Activated CD4-positive, alpha-beta T cell treated with anti-CD3 and anti-CD28 coated beads for 48 hours (primary cell): ENCODE measurements around the gene SPRYD3.
A peak's percentile ranks its signal among the peaks of the same experiment; 100 is the strongest.
"Not testable (repeated sequence)": the region's sequence is repeated elsewhere in the genome, so short reads cannot be mapped to it uniquely, and the experiment has no call there.

Experiments used
- DNase-seq: peaks from one replicate; pipeline ENCODE4 v3.0.0-alpha.2; 2020

The SPRYD3 gene

GRCh38 chr12:53101931-53102781 is 23.0 kb upstream of the SPRYD3 start:
- DNase-seq: no peak

GRCh38 chr12:53101266-53101665 is 22.1 kb upstream of the SPRYD3 start:
- no peak for DNase-seq

GRCh38 chr12:53100466-53101151 is 21.4 kb upstream of the SPRYD3 start:
- DNase-seq: no peak

DNA sequence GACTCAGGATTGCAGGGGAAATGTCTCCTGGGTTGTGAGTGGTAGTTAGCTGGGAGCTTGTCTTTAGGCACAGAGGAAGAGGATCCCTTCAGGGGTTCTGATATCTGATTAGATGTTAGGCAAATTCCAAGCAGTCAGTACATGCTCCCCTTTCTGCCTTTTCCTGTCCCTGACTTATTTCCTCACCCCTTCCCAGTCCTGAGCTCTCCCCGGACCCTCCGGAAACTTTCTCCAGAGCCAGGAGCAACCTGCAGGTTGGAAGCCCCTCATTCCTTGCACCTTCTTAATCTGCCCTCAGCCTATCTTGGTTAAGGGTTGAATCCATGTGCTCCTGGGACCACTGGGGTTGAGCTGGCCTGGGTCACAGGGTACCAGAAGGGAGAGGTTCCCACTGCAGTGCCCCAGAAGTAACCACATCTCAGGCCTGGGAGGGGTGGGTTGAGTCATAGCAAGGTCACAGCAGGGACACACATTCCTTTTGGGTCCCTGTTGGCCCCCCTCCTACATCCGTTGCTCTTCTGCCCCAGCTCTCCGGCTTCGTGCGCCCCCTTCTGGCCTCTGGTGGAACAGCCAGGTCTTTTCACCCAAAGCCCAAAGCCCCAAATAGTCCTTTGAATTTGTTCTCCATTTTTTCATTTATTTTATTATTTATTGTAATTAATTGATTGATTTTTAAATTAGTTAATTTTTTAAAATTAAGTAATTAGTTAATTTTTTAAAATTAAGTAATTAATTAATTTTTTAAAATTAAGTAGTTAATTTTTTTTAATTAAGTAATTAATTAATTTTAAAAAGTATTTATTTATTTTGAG is 20.1 kb upstream of the SPRYD3 start:
- DNase-seq: peak; percentile 95

DNA sequence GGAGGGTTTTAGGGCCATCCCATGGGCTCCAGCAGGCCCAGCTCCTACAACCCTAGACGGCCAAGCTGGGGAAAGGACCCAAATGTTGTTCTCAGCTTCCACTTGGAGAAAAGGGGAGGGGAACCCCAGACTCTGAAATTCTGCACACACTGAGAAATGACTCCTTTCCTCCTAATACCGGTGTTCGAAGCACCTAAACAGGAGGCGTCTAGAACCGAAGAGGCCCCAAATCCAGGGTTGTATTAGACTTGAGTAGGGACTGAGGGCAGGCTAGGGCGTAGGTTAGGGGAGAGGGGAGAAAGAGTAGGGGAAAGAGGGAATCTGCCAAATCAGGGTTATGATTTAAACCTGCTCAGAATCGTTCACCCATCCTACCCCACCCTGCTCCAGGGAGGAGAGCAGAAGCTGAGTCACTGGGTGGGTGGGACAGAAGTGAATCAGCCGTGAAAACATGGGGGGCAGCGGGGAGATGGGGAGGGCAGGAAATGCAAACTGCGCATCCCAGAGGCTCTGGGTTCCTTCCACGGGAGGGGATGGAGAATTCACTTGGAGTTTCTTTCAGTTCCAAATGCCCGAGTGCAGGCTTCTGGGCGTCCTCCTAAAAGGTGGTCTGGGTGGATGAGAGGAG is 19.3 kb upstream of the SPRYD3 start:
- DNase-seq: peak; percentile 38

DNA sequence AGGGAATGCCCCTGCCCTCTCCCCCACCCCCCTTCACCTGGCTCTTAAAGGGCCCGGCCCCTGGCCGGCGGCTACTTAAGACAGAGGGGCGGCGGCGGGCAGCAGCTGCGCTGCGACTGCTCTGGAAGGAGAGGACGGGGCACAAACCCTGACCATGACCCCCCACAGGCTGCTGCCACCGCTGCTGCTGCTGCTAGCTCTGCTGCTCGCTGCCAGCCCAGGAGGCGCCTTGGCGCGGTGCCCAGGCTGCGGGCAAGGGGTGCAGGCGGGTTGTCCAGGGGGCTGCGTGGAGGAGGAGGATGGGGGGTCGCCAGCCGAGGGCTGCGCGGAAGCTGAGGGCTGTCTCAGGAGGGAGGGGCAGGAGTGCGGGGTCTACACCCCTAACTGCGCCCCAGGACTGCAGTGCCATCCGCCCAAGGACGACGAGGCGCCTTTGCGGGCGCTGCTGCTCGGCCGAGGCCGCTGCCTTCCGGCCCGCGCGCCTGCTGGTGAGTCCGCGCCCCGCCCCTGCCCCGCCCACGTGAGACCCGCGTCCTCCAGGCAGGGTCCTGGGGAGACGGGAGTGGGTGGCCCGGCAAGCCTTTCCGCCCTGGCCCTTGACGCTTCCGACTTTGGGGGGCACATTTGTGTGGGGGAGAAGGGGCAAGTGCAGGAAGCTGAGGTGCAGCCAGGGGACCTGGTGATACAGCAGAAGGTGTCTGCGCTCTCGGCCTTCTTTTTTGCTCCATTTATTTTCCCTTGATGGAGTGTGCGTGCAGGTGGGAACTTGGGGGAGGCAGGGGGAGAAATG is 18.6 kb upstream of the SPRYD3 start, which contains the start of gene IGFBP6:
IGFBP6 (plus strand) TSS at position 104 of the 790 bp plus-strand sequence; CDS start at position 155, 51 bp downstream.
- DNase-seq: peak; percentile 74

- DNase-seq: no peak
These were observed 18.0 kb upstream of the SPRYD3 start for GRCh38 chr12:53097207-53097563.

DNA sequence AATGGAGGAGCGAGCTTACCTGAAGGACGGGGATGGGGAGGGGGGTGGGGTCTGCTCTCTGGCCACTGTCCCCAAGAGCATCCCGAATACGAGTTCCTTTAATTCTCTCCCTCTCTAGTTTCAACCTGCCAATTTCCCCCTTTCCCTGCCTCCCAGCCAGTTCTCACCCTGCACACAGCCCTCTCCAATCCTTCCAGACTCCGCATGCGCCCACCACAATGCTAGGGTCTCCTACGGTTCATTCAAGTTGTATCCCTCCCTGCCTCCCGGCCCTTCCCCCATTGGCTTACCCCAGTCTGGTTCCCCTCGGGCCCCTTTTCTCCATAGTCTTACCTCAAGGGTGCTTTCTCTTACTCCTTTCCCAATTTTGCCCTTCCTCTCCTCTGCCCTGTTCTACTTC is 17.6 kb upstream of the SPRYD3 start:
- no peak for DNase-seq

DNA sequence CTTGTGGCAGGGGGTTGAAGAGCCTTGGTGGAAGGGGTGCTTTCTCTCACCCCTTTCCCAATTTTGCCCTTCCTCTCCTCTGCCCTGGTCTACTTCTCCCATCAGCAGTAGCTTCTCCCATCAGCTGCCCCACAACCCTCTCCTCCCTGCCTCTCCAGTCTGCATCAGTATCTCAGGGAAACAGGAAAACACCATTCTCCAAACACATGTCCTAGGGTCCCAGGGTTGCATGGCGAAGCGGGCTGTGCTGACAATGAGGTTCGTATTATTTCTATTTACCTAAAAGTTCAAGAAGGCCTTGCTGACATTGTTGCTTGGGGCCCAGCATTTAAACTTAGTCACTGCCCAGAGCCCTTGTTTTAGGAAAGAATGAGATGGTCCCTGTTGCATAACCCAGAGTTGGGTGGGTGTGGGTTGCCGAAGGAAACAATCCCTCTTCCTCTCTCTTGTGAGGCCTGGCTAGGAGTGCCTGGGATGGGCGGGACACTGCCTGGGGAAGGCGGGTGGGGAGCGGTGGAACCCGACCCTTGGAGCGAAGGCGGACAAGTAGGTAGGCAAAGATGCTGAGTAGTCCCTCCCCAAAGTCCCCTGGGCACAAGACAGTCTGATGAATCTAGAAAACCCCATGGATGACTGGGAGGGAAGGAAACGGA is 17.0 kb upstream of the SPRYD3 start:
- DNase-seq: no peak

DNA sequence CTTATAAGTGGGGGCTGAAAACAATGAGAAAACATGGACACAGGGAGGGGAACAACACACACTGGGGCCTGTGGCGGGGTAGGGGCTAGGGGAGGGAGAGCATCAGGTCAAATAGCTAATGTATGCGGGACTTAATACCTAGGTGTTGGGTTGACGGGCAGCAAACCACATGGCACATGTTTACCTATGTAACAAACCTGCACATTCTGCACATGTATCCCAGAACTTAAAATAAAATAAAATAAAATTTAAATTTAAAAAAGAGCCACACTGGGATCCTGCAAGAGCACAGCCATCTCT is 16.4 kb upstream of the SPRYD3 start:
- not testable (repeated sequence) for DNase-seq

- not testable (repeated sequence) for DNase-seq
These were observed 15.8 kb upstream of the SPRYD3 start for GRCh38 chr12:53094796-53095595.

DNA sequence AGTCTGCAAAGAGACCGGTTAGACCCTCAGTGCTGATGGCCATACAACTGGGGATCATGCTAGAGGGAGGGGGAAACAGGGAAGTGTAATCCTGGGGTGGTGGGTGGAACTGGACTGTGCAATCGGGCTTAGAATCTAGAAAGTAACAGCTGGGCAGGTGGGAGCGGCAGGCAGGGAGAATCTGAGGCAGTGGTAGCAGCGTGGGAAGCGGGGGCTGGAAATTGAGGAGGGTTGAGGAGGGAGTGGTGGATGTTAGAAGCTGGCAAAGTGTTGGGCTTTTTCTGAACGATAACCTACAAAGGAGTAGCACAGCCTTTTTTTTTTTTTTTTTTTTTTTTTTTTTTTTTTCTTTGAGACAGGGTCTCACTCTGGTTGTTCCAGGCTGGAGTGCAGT is 15.2 kb upstream of the SPRYD3 start:
- no peak for DNase-seq

- DNase-seq: no peak
These were observed 14.7 kb upstream of the SPRYD3 start for GRCh38 chr12:53093777-53094393.

GRCh38 chr12:53091756-53092155 is 12.6 kb upstream of the SPRYD3 start:
- no peak for DNase-seq

- no peak for DNase-seq
These were observed 11.4 kb upstream of the SPRYD3 start for GRCh38 chr12:53090554-53090953.

DNA sequence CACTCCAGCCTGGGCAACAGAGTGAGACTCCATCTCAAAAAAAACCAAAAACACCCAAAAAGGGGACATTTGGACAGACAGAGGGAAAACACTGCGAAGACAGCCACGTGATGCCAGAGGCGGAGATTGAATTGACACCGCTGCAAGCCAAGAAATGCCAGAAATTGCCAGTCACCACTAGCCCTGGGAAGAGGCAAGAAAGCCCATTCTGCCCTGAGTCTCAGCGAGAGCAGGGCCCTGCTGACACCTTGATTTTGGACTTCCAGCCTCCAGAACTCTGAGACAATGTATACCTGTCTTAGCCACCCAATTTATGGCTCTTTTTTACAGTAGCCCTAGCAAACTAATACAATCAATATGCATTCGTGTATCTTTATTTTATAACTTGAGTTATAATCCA is 10.9 kb upstream of the SPRYD3 start:
- DNase-seq: no peak

DNA sequence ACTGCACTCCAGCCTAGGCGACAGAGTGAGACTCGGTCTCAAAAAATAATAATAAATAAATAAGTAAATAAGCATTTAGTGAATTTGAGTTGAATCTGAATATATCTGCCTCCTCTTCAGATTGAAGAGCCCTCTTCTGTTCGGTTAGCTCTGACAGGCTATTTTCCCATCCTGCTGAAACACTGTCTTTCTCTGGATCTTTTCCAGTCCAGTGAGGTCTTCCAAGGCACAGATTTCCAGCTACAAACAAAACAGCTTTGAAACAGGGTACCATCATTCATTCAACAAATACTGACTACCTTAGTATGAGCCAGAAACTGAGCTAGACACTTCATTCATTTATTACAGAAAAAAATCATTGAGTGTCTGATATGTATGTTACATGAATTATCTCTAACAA is 7.2 kb upstream of the SPRYD3 start:
- no peak for DNase-seq

DNA sequence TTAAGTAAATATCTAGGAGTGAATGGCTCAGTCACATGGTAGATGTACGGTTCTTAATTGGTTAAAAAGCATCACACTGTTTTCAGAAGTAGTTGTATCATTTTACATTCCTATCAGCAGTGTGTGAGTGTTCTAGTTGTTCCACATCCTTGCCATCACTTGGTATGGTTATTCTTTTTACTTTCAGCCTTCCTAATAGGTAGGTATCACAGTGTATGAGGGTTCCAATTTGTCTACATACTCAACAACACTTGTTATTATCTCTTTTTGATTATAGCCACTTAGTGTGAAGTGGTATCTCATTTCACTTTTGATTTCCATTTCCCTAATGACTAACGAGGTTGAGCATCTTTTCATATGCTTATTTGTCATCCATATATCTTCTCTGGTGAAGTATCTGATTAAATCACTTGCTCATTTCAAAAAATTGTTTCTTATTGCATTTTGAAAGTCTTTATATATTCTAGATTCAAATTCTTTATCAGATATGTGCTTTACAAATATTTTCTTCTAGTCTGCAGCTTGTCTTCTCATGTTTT is 3.5 kb upstream of the SPRYD3 start:
- no peak for DNase-seq

DNA sequence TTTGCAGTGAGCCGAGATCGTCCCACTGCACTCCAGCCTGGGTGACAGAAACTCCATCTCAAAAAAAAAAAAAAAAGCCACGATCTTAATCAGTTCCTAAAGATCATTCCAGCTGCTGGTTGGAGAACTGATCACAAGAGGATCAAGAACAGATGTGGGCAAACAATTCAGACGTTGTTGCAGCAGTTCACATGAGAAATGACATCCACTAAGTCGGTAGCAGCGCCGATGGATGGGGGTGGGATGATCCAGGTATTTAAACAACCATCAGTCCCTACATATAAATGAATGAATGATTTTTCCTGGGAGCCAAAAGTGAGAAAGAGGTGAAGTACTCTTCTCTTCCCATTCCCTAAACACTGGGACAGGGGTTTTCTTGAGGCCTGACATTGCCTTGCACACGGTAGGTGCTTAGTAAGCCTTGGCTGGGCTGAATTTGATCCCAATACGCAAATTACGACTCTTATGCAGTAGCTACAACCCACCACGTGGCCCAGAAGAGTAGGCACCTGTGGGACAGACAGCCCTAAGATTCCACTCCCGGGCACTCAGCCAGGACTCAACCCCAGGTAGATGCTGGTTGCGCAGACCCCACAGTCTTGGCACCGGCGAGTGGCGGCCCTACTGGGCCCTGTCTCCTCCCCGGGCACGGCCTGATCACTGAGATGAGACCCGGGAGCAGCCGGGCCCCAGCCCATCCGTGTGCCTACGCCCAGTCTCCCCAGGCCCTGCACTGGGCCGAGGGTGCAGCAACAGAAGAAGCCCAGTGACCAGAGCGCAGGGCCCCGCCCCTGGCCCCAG is 565 bp downstream of the SPRYD3 start:
- peak; percentile 67 for DNase-seq
